ENCODE data around the gene AHI1. TPM values are rescaled to one million over a fixed set of nuclear protein-coding genes. Genes with fewer than 3 reads are reported as not detected.
A peak's percentile ranks its signal among the peaks of the same experiment; 100 is the strongest.

Gene AHI1
- total RNA-seq, 1 donor from 2014 or later: 14.2 TPM

DNA sequence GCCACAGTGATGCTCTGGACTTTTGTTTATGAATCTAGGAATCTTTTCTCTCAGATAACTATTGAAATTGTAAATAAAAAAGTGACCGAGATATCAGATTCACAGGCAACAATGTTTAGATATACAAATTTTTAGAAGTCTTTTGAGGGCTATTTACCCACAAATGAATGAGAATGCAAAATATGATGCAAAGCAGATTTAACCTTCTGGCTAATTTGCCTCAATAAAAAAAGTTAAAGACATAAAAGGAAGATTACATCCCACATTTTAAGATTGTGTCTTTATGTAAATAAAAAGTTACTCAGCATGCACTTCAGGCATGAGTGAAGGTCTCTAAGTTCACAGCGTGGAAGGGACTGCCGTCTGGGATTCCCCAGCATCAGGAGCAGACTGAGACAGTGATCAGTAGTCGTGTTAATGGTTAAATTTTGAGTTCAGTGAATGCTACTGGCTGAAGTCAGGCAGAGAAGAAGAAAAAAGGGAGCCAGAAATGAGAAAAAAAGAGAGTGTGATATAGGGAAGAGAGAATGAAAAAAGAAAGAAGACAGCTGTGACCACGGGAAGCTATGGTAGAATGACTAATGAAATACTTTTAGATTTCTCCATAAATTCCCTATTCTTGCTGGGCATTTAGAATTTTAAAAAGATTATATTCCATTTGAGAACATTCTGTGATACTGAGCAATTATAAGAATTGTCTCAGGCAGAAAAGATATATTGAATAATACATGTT, 222.8 kb downstream of the AHI1 start:
- Histone ChIP-seq H3K4me1 (ENCODE audit: insufficient read depth, low read length) (no peaks in the 10 kb centered on the region), H4K20me1 (ENCODE audit: insufficient read depth, low read length) (no peaks in the 10 kb centered on the region), H3K9ac (ENCODE audit: low read length) (no peak overlapping the region), H3K9me3 (ENCODE audit: insufficient read depth, low read depth, low read length) (no peaks in the 10 kb centered on the region), H3K79me2 (ENCODE audit: insufficient read depth, low read length) (no peaks in the 10 kb centered on the region), H3K27ac (ENCODE audit: low read depth, low read length) (no peak overlapping the region), H2AFZ (ENCODE audit: low read depth, low read length) (no peak overlapping the region), H3K27me3 (ENCODE audit: insufficient read depth, low read length) (no peaks in the 10 kb centered on the region), H3K4me3 (ENCODE audit: insufficient read depth, low read depth, low read length) (no peak overlapping the region), H3K4me2 (ENCODE audit: low read length) (peak overlapping the region; percentile 15), H3K36me3 (ENCODE audit: insufficient read depth, low read length) (no peaks in the 10 kb centered on the region)
- H3K9me3 Mint-ChIP-seq (ENCODE audit: unreplicated experiment): no peaks in the 10 kb centered on the region
- H3K36me3 Mint-ChIP-seq (ENCODE audit: low read depth, unreplicated experiment): no peaks in the 10 kb centered on the region
- no peak for TF ChIP-seq EZH2 (IDR thresholded peaks at IDR 0.05; ENCODE audit: insufficient read depth, low read length)
- TF ChIP-seq, protein P1, sequence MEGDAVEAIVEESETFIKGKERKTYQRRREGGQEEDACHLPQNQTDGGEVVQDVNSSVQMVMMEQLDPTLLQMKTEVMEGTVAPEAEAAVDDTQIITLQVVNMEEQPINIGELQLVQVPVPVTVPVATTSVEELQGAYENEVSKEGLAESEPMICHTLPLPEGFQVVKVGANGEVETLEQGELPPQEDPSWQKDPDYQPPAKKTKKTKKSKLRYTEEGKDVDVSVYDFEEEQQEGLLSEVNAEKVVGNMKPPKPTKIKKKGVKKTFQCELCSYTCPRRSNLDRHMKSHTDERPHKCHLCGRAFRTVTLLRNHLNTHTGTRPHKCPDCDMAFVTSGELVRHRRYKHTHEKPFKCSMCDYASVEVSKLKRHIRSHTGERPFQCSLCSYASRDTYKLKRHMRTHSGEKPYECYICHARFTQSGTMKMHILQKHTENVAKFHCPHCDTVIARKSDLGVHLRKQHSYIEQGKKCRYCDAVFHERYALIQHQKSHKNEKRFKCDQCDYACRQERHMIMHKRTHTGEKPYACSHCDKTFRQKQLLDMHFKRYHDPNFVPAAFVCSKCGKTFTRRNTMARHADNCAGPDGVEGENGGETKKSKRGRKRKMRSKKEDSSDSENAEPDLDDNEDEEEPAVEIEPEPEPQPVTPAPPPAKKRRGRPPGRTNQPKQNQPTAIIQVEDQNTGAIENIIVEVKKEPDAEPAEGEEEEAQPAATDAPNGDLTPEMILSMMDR (IDR thresholded peaks at IDR 0.05; ENCODE audit: insufficient read depth, low read depth, low read length): no peak
- DNase-seq (ENCODE audit: low read depth): no peak
- no peak for FAIRE-seq
- no peaks in the 10 kb centered on the region for H3K27me3 Mint-ChIP-seq (ENCODE audit: low read depth, unreplicated experiment)
- H3K4me1 Mint-ChIP-seq (ENCODE audit: low read depth, unreplicated experiment): peaks cover 8% of the 10 kb centered on the region
- H3K27ac Mint-ChIP-seq (ENCODE audit: unreplicated experiment): no peak overlapping the region
- no peak overlapping the region for H3K4me3 Mint-ChIP-seq (ENCODE audit: unreplicated experiment)

- H3K27ac ChIP-seq (ENCODE audit: low read depth, low read length): no peak overlapping the region
- no peak overlapping the region for H2AFZ ChIP-seq (ENCODE audit: low read depth, low read length)
- H3K9ac ChIP-seq (ENCODE audit: low read length): no peak overlapping the region
- FAIRE-seq (no peak), DNase-seq (ENCODE audit: low read depth) (no peak)
- no peaks in the 10 kb centered on the region for H3K79me2 ChIP-seq (ENCODE audit: insufficient read depth, low read length)
- no peaks in the 10 kb centered on the region for H3K36me3 Mint-ChIP-seq (ENCODE audit: low read depth, unreplicated experiment)
- H3K36me3 ChIP-seq (ENCODE audit: insufficient read depth, low read length): no peaks in the 10 kb centered on the region
- H3K4me3 ChIP-seq (ENCODE audit: insufficient read depth, low read depth, low read length): no peak overlapping the region
- peaks cover 8% of the 10 kb centered on the region for H3K4me1 Mint-ChIP-seq (ENCODE audit: low read depth, unreplicated experiment)
- H3K4me1 ChIP-seq (ENCODE audit: insufficient read depth, low read length): no peaks in the 10 kb centered on the region
- no peaks in the 10 kb centered on the region for H3K27me3 ChIP-seq (ENCODE audit: insufficient read depth, low read length)
- H3K4me2 ChIP-seq (ENCODE audit: low read length): no peak overlapping the region
- no peak for TF ChIP-seq EZH2 (IDR thresholded peaks at IDR 0.05; ENCODE audit: insufficient read depth, low read length)
- TF ChIP-seq, protein P1 (IDR thresholded peaks at IDR 0.05; ENCODE audit: insufficient read depth, low read depth, low read length): no peak
- no peak overlapping the region for H3K27ac Mint-ChIP-seq (ENCODE audit: unreplicated experiment)
- peaks cover 4% of the 10 kb centered on the region for H3K27me3 Mint-ChIP-seq (ENCODE audit: low read depth, unreplicated experiment)
- H3K9me3 ChIP-seq (ENCODE audit: insufficient read depth, low read depth, low read length): no peaks in the 10 kb centered on the region
- no peaks in the 10 kb centered on the region for H4K20me1 ChIP-seq (ENCODE audit: insufficient read depth, low read length)
- no peak overlapping the region for H3K4me3 Mint-ChIP-seq (ENCODE audit: unreplicated experiment)
- no peaks in the 10 kb centered on the region for H3K9me3 Mint-ChIP-seq (ENCODE audit: unreplicated experiment)
These were observed 225.9 kb downstream of the AHI1 start for GRCh38 chr6:135271626-135272025.

Measured in astrocyte (in vitro differentiated cells and primary cell).